HepG2 (cell line): ENCODE data around the gene SAMD4A.

ENCODE experiments used
- CTCF ChIP-seq: sonication (generic); formaldehyde crosslinking; IDR thresholded peaks from 2 replicates; pipeline ENCODE4 v1.5.0; 2020; ENCODE audit warnings: mild to moderate bottlenecking, missing genetic modification reagents, moderate library complexity
- HNF4G ChIP-seq, 2 experiments: sonication (generic) in 1 of 2; formaldehyde crosslinking in 1 of 2; IDR thresholded peaks; 2 replicates each; pipeline versions ENCODE4 v1.4.0 to v1.6.1; 2011 to 2020; ENCODE audit warnings: borderline replicate concordance in 2 of 2, low read depth in 2 of 2, mild to moderate bottlenecking in 2 of 2, low read length in 1 of 2, missing genetic modification reagents in 1 of 2, moderate library complexity in 1 of 2
- KDM5B ChIP-seq: sonication (generic); formaldehyde crosslinking; IDR thresholded peaks from 2 replicates; pipeline ENCODE4 v1.4.0; 2020; ENCODE audit warnings: missing genetic modification reagents, mild to moderate bottlenecking, borderline replicate concordance
- NFYC ChIP-seq: IDR thresholded peaks from 2 replicates; pipeline ENCODE4 v1.6.1; 2016; ENCODE audit warnings: missing genetic modification reagents, missing compliant biosample characterization
- POLR2AphosphoS5 ChIP-seq: IDR thresholded peaks from 2 replicates; pipeline ENCODE4 v1.6.1; 2012; ENCODE audit warnings: low read depth, low read length
- SIN3A ChIP-seq: IDR thresholded peaks from 2 replicates; pipeline ENCODE4 v1.6.1; 2011; ENCODE audit warnings: low read depth, mild to moderate bottlenecking, control low read depth, low read length, borderline replicate concordance
- SMAD1 ChIP-seq: sonication (generic); formaldehyde crosslinking; IDR thresholded peaks from 2 replicates; pipeline ENCODE4 v1.4.0; 2020; ENCODE audit warnings: missing genetic modification reagents, low read depth, mild to moderate bottlenecking, borderline replicate concordance
- SP1 ChIP-seq, 2 experiments: fragments of 450-650 bp in 1 of 2; sonication (generic) in 1 of 2; formaldehyde crosslinking in 1 of 2; IDR thresholded peaks; 2 replicates each; pipeline versions ENCODE4 v1.4.0 to v1.6.1; 2016 to 2020; ENCODE audit warnings: missing genetic modification reagents in 1 of 2
- U2AF1 ChIP-seq: fragments of 200-400 bp; formaldehyde crosslinking; optimal IDR thresholded peaks from 2 replicates; pipeline ENCODE3; 2017; ENCODE audit warnings: mild to moderate bottlenecking, low read depth, low read length
- ZNF782 ChIP-seq: sonication (generic); formaldehyde crosslinking; IDR thresholded peaks from 2 replicates; pipeline ENCODE4 v1.4.0; 2020; ENCODE audit warnings: missing genetic modification reagents, mild to moderate bottlenecking, borderline replicate concordance

DNA sequence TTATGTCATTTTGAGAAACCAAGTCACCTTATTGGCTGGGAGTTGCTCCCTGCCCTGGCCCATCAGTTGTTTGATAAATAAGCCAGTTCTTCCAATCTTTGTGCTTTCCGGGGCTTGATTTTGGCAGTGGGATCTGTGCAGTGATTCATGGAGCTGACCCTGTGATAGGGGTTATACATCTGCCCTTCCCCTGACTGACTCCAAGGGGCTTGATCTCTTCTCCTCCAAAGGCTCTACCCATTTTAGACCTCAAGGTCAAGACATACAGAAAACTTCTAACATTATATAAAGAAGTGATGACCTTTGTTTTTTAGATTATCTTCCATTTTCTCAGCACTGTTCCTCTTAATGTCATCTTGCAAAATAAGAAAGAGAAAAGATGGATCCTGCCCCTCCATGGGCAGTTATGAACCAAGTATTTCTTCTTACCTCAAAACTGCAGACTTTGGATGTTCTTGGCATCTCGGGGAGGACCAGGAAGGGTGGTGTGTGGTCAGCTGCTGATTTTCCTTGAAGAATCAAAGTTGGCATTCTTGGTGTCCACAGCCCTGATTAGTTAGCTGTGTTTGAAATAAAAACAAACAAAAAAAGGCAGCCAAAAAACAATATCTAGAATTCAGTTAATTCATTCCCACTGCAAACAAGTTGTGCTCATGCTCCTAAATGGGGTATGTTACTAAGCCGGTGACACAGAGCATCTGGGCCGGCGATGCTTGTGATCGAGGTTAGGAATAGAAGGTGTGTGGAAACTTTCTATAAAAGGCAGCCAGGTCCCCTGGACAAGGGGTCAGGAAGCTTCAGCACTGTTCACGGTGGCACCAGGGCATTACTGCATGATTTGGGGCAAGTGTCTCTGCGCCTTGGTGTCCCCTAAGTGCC, 120.2 kb downstream of the SAMD4A start:
- TF ChIP-seq U2AF1 (no peak), SMAD1 (no peak), NFYC (CRISPR knock-in tag) (no peak), SP1 (IDR thresholded peaks at IDR 0.05) (no peak), SP1 (CRISPR knock-in tag; IDR thresholded peaks at IDR 0.05) (no peak), HNF4G (IDR thresholded peaks at IDR 0.05; ENCODE audit: borderline replicate concordance, low read depth, low read length) (no peak), HNF4G (CRISPR knock-in tag; IDR thresholded peaks at IDR 0.05; ENCODE audit: borderline replicate concordance, low read depth) (no peak), ZNF782 (CRISPR knock-in tag) (no peak), KDM5B (CRISPR knock-in tag) (no peak), POLR2AphosphoS5 (no peak), CTCF (CRISPR knock-in tag) (no peak), SIN3A (no peak)
